Subcutaneous preadipocyte (primary cell): ENCODE data around the gene AQP9. TPM values are rescaled to one million over a fixed set of nuclear protein-coding genes. Genes with fewer than 3 reads are reported as not detected.

Experiments used
- small RNA-seq: library from RNA; depleted of rRNA; stranded (forward); fragments of <200 nt; gene quantifications from one replicate; pipeline ENCODE3, GENCODE V24; 2012
- total RNA-seq: library from RNA; depleted of rRNA; stranded (reverse); fragments of >200 nt; gene quantifications from 2 replicates; pipeline ENCODE4 v1.2.3, GENCODE V29; 2012

AQP9 gene
- total RNA-seq: 4.5 and 4.8 TPM in 2 replicates

GRCh38 chr15:58138106-58138505 lies at the start of gene AQP9:
Gene AQP9 (plus strand): TSS chr15:58138381. CDS start chr15:58138566, 185 bp downstream.

Small RNA genes lying within 50 kb of the gene (small RNA-seq; reads per million reads assigned to genes)
- not detected for gene MTCO3P23

Other genes with a start within 250 kb of the AQP9 start
- gene ALDH1A2, start 72.7 kb upstream of the AQP9 start, total RNA-seq: 2.9 and 4.7 TPM in 2 replicates